HG03565 (cell line): ENCODE results near the gene RPRD1A.
"Not testable (repeated sequence)": the region's sequence is repeated elsewhere in the genome, so short reads cannot be mapped to it uniquely, and the experiment has no call there.

Experiments used
- ATAC-seq: cut with Tn5 transposase; IDR thresholded peaks from one replicate; pipeline ENCODE4 v1.9.1; 2021; ENCODE audit warnings: mild to moderate bottlenecking, moderate library complexity; ENCODE audit not compliant: unreplicated experiment

Gene RPRD1A

DNA sequence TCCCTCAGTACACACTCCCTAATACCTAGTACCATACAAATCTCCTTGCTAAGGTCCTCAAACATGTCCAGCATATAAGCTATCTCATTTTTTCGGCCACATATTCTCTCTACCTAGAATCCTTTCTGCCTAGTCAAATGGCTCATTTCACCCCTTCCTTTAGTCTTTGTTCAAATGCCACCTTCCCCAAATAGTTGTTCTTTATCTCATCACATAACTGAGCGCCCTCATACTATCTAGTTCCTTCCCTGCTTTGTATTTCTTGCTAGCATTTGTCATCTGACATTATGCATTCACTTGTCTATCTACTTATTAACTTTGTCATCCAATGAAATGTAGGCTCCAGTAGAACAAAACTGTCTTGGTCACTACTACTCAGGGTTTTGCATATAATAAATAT lies 35.5 kb downstream of the RPRD1A start:
- ATAC-seq, result no peak

DNA sequence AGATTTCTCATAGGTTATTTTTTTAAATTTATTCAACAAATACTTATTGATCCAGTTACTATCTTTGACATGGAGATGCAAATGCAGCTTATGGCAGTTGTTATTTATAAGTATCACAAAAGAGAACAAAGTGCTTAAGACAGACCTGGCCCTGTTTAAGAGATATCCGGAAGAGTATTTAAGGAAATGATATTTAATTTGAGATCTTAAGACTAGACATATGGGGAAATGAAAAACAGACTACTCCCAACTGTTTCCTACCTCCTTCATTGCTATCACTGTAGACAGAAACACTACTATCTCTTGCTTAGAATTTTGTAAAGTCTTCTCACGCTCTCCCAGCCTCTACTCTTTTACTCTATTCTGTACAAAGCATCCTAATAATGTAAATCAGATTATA lies 36.0 kb downstream of the RPRD1A start:
- no peak for ATAC-seq

DNA sequence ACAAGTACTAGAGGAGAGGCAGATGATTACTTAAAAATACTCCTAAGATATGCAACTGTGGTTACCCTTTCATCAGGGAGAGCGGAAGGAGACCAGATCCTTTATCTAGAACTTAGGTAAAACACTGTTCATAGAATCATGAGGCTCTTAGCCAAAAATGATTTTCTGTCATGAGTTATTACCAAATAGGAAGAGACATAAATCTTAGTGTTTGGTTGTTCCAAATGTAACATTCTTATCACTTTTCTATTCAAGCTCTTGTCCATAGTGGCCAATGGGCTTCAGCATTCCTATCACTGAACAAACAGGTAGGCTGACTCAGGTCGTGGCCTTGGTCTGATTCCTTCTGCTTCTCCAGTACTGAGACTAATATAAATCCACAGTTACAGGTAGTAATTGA lies 38.5 kb downstream of the RPRD1A start:
- no peak for ATAC-seq

DNA sequence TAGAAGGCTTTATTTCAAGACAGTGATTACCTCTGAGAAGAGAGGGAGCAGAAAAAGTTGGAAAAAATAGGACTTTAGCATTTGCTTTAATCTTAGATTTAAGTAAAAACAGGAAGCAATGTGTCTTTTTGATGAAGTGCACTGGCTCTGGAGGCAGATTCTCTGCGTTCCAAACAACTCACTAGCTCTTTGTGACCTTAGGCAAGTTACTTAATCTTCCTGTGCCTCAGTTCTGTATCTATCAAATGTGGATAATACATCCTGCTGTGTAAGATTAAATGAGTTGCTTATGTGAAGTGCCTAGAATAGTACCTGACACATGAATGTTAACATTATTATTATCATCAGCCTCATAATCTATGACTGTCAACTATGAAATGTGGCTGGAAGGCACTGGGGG lies 42.3 kb downstream of the RPRD1A start:
- ATAC-seq, result no peak

DNA sequence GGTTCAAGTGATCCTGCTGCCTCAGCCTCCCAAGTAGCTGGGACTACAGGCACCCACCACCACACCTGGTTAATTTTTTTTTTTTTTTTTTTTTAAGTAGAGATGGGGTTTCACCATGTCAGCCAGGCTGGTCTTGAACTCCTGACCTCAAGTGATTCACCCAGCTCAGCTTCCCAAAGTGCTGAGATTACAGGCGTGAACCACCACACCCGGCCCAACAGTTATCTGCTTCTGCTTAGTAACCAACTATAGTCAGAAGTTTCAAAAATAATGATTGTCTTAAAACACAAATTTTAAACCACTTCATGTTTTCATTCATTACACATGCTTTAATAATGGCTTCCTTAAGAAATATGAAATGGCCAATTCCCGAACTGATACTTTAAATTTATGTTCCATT lies 43.1 kb downstream of the RPRD1A start:
- ATAC-seq, result not testable (repeated sequence)

DNA sequence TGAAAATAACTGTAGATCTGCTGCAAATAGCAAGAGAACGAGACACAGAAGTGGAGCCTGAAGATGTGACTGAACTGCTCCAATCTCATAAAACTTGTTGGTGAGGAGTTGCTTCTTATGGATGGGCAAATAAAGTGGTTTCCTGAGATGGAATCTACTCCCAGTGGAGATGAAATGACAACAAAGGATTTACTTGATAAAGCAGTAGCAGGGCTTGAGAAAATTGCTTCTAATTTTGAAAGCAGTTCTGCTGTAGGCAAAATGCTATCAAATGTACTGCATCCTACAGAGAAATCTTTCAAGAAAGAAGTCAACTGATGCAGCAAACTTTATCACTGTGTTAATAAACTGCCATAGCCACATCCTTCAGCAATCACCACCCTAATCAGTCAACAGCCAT lies 44.0 kb downstream of the RPRD1A start:
- no peak for ATAC-seq

DNA sequence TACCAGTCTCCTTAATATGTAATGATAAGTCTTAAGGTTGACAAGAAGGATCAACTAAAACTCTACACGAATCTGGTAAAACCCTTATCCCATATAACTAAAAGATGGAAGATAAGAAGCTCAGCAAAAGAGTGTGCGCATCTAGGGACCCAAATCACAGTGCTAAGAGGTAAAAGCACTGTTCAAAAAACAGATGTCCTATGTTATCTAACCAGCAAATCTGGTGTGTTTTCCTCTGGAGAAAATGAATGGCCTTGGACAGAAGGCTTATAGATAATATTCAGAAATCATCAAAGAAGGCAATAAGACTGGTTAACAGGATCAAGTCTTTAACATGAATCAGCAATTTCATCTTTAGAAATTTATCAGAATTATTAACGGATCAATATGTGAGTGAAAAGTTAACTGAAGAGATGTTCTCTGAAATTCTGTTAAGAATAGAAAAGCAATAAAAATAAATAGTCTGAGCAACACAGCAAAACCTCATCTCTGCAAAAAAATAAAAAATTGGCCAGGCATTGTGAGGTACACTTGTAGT lies 47.1 kb downstream of the RPRD1A start:
- ATAC-seq, result no peak

DNA sequence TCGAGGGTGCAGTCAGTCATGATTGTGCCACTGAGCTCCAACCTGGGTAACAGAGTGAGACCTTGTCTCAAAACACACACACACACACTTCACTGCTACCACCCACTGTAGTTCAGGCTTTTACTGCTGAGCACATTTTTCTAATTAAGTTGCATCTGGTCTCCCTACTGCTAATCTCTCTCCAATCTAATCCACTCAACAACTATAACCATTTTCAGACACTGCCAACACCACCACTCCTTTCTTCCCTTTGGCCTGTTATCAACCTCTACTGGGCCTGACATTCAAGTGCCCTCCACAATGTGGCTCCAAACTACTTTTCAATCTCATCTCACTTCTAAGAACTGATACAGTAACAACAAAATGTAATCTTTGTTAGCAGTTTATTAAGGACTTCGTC lies 50.1 kb downstream of the RPRD1A start:
- no peak for ATAC-seq

DNA sequence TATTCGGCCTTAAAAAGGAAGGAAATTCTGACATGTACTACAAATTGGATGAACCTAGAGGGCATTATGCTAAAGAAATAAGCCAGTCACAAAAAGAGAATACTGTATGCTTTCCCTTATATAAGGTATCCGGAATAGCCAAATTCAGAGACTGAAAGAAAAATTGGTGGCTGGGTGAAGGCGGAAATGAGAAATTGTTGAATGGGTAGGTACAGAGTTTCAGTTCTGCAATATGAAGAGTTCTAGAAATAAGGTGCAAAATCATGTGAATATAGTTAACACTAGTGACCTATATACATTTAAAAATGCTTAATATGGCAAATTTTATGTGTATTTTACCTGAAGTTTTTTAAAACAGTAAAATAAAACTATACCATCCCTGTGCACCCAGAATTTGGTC lies 51.7 kb downstream of the RPRD1A start:
- peak; percentile 92 for ATAC-seq

DNA sequence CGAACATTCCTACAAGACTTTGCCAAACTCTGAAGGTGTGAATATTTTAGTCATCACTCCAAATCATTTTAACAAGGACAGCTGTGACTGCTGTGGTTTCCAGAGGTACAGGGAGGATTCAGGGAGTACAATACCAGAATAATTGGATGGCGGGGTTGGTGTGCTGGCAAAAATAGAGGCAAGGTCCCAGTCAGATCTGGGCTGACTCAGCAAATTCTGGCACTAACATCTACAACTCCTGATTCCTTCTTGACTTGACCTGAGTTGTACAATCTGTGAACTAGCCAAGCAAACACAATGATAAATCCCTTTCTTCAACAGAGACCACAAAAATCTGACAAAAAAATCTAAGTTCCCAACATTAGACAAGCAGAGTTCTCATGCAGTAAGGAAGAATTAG lies 54.5 kb downstream of the RPRD1A start:
- no peak for ATAC-seq

DNA sequence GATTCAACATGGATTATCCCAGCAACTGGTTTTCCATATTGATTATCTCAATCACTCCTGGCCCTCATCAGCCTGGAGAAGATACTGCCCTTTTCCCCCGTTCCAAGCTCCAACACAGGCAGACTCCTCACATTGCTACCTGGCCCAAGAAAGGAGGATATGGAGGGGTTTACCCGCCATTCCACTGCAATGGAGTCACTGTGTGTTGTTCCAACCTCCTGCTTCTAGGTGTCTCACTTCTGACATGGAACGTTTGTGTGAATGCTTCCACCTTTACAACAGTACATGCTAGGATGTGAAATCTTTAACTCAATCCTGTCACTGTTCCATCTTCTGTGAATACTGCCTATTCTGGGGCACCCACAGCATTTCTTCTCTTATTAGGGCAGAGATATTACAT lies 58.1 kb downstream of the RPRD1A start:
- ATAC-seq, result no peak

DNA sequence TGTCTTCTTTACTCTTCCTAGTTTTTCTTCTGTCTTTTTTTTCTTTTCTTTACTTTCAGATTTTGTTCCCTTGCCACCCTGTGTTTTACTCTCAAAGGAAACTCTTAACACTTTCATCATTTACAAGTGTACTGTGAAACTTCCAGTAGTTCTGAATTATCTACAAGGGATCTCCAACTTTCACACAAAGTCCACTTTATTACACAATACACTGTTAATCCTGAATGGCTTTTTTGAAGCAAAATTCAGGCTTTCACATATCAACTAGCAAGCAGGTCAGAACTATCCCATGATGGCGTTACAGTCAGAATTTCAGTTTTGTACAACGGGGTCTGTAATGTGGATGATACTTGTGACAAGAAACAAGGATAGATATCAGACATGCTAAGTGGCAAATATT lies 60.4 kb downstream of the RPRD1A start:
- ATAC-seq, result no peak

DNA sequence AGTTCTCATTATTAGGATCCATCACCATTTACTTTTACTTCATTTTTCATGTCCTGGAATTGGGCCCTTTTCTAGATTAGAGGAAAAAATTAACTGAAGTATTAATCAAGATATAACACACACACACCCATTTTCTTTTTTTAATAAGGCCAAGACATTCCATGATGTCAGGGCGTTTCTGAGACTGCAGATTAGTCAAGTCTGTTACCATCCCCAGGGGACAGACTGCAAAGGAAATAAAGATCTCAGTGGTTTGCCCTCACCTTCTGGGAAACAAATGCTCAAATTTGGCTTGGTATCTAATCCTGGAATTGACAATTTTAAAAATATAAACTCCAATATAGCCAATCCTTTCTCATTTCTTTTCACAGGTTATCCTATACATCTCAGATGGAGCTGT lies 67.4 kb downstream of the RPRD1A start:
- no peak for ATAC-seq

DNA sequence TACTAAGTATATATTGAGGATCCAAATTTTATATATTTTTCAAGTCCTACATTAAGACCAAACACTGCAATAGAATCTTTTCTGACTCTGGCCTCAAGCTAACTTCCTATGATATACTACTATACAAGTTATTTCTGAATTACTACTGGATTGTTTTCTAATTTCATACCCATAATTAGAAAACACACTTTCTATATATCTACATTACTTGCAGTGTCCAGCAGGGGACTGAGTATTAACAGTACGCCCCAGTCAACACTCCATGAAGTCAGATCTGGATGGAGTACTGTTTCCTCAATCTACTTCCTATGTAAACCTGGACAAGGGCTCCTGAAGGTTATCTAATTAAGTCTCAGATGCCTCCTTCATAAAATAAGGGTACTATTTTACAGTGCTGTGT lies 68.4 kb downstream of the RPRD1A start:
- no peak for ATAC-seq

DNA sequence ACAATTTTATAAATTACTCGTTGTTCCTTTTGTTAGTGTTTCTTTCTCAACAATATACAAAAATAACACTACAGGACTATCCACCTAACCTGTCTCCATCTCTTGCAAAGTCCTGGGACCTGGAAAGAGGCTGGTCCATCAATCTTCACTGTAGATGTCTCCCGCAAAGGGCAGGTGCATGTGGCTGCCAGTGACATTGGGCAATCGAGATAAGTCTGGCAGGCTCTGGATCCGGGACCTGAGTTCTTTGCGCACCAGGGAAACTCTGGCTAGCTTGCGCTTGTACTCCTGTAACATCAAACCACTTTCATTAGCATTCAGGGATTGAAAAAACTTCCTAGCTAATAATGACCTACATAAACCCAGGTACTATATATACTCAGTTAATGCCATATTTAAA lies 74.3 kb downstream of the RPRD1A start:
- no peak for ATAC-seq

DNA sequence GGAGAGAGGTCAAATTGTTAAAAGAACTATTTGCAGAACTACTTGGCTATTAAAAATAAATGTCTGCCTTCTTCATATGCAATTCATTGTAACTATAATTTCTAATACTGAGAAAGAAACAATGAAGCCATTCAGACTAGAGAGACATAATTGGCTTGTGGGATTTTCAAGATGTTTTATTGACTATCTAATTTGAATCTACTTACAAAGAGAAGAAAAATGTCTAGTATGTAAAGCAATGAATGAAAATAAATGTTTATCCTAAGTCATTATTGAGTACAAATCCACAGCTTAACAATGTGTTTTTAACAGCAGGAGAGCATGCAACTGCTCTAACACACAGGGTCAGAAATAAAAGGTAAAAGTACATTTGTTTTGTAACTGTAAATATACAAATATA lies 75.7 kb downstream of the RPRD1A start:
- no peak for ATAC-seq

DNA sequence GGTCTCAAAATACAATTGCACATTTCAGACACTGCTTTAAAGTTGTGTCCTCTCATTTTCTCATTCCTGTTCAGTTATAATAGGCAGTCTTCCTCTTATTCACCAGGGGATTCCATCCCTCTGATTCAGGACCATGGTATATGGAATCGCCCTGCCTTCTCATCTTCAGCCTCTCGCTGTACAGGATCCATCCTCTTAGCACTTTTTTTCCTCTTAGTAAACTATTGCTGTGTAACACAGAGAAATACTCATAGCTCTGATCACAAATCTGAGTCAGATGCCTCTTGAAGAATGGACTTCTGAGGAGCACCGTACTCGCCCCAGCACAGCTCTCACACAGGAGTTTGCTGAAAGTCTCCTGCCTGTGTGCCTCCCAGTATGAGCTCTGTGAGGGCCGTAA lies 83.5 kb downstream of the RPRD1A start:
- no peak for ATAC-seq

DNA sequence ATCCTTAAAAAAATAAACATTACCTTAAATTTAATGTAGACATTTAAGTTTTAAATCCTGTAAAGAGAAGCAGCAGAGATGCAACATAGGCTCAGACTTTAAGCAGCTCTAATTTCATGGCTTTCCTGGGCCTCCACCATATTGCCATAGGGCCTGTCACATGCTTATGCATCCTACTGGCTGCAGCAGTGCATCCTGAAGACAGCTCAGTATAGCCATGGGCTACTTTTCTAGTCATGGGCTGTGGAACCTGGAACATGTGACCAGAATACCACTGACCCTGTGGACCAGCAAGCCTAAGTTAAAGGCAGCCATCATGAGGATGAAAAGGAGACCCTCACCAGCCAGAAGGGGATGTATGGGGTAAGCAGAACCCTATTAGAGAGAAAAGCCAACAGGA lies 84.2 kb downstream of the RPRD1A start:
- no peak for ATAC-seq

DNA sequence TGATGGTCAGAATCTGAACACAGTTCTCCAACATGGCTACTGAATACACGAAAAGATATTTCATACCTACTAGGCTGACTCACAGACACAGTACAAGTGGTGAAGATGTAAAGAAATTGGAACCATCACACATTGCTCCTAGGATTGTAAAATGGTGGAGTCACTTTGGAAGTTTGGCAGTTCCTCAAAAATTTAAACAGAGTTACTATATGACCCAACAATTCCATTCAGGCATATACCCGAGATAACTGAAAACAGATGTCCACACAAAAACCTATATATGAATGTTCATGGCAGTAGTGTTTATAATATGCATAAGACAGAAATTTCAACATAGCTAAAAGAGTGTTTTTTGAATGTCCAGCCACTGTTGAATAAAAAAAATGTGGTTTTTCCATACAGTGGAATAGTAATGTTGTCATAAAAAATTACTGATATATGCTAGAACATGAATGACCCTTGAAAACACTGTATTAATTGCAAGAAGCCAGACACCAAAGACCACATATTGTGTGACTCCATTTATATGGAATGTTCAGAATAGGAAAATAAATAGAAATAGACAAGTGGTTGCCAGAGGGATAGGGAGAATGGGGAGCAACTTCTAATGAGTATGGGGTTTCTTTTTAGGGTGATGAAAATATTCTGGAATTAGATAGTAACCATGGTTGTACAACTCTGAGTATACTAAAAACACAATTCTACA lies 84.8 kb downstream of the RPRD1A start:
- no peak for ATAC-seq

DNA sequence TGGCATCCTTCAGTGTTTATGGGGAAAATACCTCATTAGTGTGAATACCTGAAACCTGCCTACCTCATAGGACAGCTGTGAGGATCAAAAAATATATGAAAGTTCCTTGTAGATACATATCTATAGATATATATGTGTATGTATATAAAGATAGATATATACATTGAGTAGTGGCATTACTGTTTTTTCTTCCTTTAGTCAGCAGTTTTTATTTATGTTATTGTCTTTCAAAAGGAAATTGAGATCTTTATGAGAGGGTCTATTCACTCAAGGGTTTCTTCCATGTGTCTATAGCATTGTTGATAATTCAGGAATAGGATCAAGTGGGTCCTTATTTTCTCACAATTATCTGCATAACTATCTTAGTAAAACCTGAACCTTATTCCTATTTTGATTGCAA lies 88.2 kb downstream of the RPRD1A start:
- no peak for ATAC-seq

DNA sequence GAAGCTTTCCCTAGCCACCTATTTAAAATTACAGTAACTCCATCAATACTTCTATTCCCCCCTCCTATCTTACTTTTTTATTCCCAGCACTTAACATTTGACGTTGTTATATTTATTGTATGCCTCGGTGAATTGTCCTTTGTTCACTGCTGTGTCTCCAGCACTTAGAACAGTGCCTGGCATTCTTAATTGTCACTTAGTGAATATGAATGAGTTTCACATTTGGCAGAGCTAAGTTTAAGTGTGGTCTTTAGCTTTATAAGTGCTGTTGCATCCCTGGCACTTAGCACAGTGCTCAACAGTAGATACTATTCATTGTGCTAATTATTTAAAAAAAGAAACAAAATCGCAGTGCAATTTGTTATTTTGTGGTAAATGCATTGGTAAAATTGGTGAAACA lies 93.2 kb downstream of the RPRD1A start:
- ATAC-seq, result no peak

DNA sequence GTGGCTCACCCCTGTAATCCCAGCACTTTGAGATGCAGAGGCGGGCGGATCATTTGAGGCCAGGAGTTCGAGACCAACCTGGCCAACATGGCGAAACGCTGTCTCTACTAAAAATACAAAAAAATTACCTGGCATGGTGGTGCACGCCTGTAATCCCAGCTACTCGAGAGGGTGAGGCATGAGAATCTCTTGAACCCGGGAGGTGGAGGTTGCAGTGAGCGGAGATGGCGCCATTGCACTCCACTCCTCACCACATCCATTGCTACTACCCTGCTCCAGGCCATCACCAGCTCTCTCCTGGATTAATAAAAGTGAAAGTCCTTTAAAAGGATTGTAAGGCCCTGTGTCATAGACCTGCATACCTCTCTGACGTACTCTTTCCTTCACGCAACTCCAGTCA lies 93.7 kb downstream of the RPRD1A start:
- no peak for ATAC-seq
